ENCODE results near the gene SNX27.

The SNX27 gene

DNA sequence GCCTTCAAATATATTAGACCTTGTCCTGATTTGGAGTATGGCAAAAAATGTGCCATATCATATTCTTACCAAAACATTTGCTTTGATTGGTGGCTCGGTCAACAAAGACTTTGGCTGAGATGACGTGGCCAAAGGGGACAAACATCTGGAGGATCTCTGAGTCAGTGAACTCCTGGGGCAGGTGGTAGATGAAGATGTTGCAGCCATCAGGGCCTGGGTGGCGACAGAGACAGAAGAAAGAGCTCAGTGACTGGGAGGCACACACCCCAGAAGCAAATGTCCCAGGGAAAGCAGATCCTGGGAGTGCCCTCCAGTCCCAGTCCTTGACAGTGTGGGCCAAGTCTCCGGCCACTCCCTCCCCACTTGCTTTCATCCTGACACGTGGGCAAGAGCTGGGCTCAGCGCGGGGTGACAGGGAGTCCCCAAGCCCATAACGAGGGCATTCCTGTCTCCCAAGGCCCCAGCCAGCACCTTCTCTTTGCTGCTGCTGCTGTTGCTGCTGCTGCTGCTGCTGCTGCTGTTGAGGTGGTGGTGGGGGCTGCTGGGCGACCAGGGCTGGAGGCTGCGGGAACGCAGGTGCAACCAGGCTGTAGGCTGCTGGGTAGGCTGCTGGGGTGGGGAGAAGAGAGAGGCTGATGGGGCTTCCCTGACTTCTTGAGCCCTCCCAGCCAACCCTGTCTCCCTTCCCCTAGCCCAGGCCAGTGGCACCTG lies 94.1 kb downstream of the SNX27 start:
- Histone ChIP-seq H3K4me3 (ENCODE audit: low read depth in 1 of 2, low read length in 2 of 2) (no peak overlapping the region), H3K9me3 (ENCODE audit: control insufficient read depth in 1 of 2, low read length in 2 of 2) (no peaks in the 10 kb centered on the region), H3K36me3 (ENCODE audit: control insufficient read depth in 1 of 2, insufficient read depth in 2 of 2, low read length in 2 of 2) (peaks cover 3 to 13% of the 10 kb centered on the region in 2 donors), H3K27me3 (ENCODE audit: low read depth, low read length) (no peaks in the 10 kb centered on the region), H3K27ac (ENCODE audit: low read length) (no peak overlapping the region), H3K4me1 (ENCODE audit: control insufficient read depth in 1 of 2, insufficient read depth in 2 of 2, low read length in 2 of 2) (peaks cover 3 to 4% of the 10 kb centered on the region in 2 donors)

DNA sequence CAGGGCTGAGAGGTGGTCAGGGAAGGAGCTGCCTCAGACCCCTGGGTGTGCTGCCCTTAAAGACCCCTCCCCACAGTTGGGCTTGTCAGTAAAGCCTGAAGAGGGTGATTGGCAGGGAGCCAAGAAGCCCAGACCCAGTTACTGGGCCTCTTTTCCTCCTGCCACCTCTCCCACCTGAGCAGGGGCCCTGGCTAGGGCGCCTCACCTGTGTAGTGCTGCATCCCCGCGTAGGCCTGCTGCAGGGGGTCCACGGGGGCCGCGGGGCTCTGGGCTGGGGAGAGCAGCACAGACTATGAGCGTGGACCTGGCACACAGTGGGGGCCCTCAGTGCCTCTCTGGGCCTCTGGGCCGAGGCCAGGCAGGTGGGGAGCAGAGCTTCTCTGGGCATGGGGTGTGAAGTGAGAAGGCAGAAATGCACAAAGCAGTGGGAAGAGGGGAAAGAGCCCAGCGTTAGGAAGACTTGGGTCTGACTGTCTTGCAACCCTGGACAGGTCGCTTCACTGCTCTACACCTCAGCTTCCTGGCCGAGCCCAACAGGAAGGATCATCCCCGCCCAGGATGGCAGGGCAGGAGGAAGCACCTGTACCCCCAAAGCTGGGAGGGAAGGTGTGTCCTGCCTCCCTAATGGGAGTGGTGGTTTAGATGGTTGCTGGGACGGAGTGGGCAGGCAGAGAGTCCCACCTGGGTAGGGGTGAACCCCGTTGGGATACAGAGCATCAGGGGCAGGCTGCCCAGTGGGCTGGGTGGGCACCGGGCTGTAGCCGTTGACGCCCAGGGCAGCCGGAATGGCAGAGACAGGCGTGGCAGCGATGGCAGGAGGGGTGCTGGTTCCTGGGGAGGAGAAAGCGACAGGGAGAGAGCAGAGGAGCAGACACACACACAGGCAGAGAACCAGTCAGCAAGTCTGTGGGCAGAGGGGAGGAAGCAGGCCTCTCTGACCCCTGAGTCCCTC lies 94.9 kb downstream of the SNX27 start:
- Histone ChIP-seq H3K27me3 (ENCODE audit: low read depth, low read length) (no peaks in the 10 kb centered on the region), H3K36me3 (ENCODE audit: control insufficient read depth in 1 of 2, insufficient read depth in 2 of 2, low read length in 2 of 2) (peaks cover 0 to 5% of the 10 kb centered on the region in 2 donors), H3K4me1 (ENCODE audit: control insufficient read depth in 1 of 2, insufficient read depth in 2 of 2, low read length in 2 of 2) (peaks cover 3 to 4% of the 10 kb centered on the region in 2 donors)

DNA sequence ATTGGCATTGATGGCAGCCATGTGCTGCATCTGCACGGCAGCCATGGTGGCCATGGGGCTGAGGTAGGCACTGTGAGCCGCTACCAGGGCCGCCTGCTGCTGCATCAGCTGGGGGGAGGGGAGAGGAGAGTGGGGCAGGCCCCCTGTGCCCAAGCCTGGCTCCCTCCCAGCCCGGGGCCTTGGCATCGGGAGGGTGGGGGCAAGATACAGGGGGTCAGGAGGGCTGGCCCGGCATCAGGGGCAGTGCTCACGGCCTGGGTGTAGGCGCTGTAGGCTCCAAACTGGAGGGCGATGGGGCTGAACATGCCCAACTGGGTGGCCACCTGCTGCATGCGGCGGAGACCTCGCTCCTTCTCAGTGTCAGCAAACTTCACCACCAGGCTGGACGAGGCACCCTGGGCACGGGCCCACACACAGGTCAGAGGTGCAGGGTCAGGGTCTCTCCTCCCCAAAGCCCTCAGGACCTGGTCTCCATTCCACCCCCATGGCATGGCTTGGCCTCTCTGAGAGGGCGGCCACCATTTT lies 95.8 kb downstream of the SNX27 start:
- H3K27ac ChIP-seq (ENCODE audit: low read length), result no peak overlapping the region
- no peaks in the 10 kb centered on the region for H3K36me3 ChIP-seq (ENCODE audit: control insufficient read depth in 1 of 2, insufficient read depth in 2 of 2, low read length in 2 of 2)
- no peak overlapping the region for H3K4me3 ChIP-seq (ENCODE audit: low read depth in 1 of 2, low read length in 2 of 2)
- H3K9me3 ChIP-seq (ENCODE audit: control insufficient read depth in 1 of 2, low read length in 2 of 2), result no peaks in the 10 kb centered on the region
- H3K4me1 ChIP-seq (ENCODE audit: control insufficient read depth in 1 of 2, insufficient read depth in 2 of 2, low read length in 2 of 2), result peaks cover 3 to 4% of the 10 kb centered on the region in 2 donors
- no peaks in the 10 kb centered on the region for H3K27me3 ChIP-seq (ENCODE audit: low read depth, low read length)

More for the DNA sequence above, 94.9 kb downstream of the SNX27 start:
- Histone ChIP-seq H3K27ac (ENCODE audit: low read length) (no peak overlapping the region), H3K4me3 (ENCODE audit: low read depth in 1 of 2, low read length in 2 of 2) (no peak overlapping the region), H3K9me3 (ENCODE audit: control insufficient read depth in 1 of 2, low read length in 2 of 2) (no peaks in the 10 kb centered on the region)

DNA sequence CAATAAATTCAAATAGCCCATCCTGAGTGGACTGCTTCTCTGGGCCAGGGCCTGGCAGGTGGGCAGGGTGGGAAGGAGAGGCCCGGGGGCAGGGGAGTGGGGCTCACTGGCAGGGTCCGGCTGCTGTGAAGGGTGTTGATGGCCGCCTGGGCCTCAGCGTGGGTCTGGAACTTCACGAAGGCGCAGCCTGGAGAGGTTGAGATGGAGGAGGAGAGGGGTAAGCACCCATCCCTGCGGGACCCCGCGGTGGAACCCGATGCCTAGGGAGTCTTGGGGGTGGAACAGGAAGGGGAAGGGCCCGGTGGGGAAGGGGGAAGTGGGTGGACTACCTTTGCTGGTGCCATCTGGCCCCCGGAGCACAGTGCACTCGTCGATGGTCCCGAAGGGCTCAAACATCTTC lies 97.0 kb downstream of the SNX27 start:
- peaks cover 0 to 3% of the 10 kb centered on the region in 2 donors for H3K4me1 ChIP-seq (ENCODE audit: control insufficient read depth in 1 of 2, insufficient read depth in 2 of 2, low read length in 2 of 2)
- H3K27ac ChIP-seq (ENCODE audit: low read length), result no peak overlapping the region
- no peaks in the 10 kb centered on the region for H3K36me3 ChIP-seq (ENCODE audit: control insufficient read depth in 1 of 2, insufficient read depth in 2 of 2, low read length in 2 of 2)
- H3K4me3 ChIP-seq (ENCODE audit: low read depth in 1 of 2, low read length in 2 of 2), result no peak overlapping the region
- H3K27me3 ChIP-seq (ENCODE audit: low read depth, low read length), result no peaks in the 10 kb centered on the region
- H3K9me3 ChIP-seq (ENCODE audit: control insufficient read depth in 1 of 2, low read length in 2 of 2), result no peaks in the 10 kb centered on the region

DNA sequence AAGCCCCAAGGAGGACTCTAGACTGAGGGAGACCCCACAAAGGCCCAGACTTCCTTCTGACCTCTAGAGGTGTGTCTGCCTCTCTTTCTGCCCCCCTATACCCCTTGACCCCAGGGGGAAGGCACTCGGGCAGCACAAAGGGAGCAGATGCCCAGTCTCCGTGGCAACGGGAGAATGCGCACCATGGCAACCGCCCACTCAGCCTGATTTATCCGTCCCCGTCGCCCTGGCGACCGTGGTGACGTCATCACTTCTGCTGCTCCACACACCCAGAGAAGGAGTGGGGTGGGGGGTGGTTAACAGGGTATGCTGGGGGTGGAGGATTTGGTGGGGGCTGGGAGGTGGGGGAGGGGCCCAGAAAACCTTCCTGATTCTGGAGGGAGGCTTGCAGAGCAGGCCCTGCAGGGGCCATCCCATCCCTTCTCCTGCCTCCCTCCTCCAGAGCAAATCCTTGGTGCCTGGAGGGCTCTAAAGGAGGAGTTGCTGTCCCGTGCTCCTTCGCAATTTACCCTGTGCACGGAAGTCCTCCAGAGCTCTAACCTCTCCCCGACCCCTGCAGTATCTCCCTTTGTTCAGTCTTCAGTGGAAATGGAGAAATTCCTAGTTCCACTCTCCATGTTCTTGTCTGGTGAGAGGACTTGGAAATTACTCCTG lies 98.5 kb downstream of the SNX27 start:
- H3K9me3 ChIP-seq (ENCODE audit: control insufficient read depth in 1 of 2, low read length in 2 of 2), result no peaks in the 10 kb centered on the region
- H3K27me3 ChIP-seq (ENCODE audit: low read depth, low read length), result peaks cover under 1% of the 10 kb centered on the region
- no peaks in the 10 kb centered on the region for H3K36me3 ChIP-seq (ENCODE audit: control insufficient read depth in 1 of 2, insufficient read depth in 2 of 2, low read length in 2 of 2)
- peaks cover 0 to 3% of the 10 kb centered on the region in 2 donors for H3K4me1 ChIP-seq (ENCODE audit: control insufficient read depth in 1 of 2, insufficient read depth in 2 of 2, low read length in 2 of 2)
- no peak overlapping the region for H3K27ac ChIP-seq (ENCODE audit: low read length)
- no peak overlapping the region for H3K4me3 ChIP-seq (ENCODE audit: low read depth in 1 of 2, low read length in 2 of 2)

DNA sequence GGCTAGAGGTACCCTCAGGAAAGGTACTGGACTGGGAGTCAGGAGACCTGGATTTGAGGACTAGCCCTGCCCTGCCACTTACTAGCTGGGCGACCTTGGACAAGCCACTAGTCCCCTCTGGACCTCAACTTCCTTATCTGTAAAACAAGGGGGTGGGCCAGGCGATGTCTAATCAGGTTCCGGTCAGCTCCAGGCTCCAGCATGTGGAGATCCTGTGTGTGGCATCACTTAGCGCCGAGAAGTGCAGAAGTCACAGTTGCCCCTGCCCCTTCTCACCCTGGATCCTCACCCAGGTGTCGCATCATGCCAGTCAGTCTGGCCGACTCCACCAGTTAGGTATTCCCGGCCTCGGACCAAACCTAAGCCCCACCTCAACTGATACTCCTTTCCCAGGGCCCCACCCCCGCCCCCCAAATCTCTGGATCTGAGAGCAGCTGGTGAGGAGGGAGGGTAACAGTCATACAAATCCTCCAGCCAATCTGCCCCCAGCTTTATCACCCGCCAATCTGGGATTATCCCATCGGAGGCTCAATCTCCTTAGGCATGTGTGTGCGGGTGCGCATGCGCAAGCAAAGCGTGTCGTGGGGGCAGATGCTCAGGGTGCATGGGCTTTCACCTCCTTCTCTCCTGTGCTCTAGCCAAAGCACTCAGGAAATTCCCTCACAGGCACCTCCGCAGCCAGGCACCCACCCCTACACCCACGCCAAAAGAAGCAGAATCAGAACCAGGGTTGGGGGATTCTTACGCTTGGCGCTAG lies 99.4 kb downstream of the SNX27 start:
- H3K4me1 ChIP-seq (ENCODE audit: control insufficient read depth in 1 of 2, insufficient read depth in 2 of 2, low read length in 2 of 2), result no peaks in the 10 kb centered on the region
- H3K27me3 ChIP-seq (ENCODE audit: low read depth, low read length), result peaks cover 7% of the 10 kb centered on the region
- no peaks in the 10 kb centered on the region for H3K36me3 ChIP-seq (ENCODE audit: control insufficient read depth in 1 of 2, insufficient read depth in 2 of 2, low read length in 2 of 2)
- H3K4me3 ChIP-seq (ENCODE audit: low read depth in 1 of 2, low read length in 2 of 2), result no peak overlapping the region
- H3K9me3 ChIP-seq (ENCODE audit: control insufficient read depth in 1 of 2, low read length in 2 of 2), result no peaks in the 10 kb centered on the region
- H3K27ac ChIP-seq (ENCODE audit: low read length), result no peak overlapping the region

DNA sequence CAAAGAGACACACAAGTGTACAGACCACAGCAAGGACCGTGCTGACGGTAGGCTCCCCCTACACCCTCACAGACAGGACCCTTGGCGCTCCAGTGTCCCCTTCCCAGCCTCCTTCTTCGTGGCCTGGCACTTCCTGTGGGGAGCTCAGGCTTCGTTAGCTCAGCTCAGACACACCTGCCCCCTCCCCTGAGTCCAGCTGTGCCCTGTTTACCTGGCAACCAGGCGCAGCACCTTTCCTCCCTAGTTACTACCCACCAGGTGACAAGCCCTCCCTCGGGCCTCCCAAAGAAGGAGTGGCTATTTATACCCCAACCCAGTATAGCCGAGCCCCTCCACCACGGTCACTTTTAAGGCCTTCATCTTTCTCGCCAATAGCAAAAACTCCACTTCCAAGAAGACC lies 100.1 kb downstream of the SNX27 start:
- Histone ChIP-seq H3K9me3 (ENCODE audit: control insufficient read depth in 1 of 2, low read length in 2 of 2) (no peaks in the 10 kb centered on the region), H3K36me3 (ENCODE audit: control insufficient read depth in 1 of 2, insufficient read depth in 2 of 2, low read length in 2 of 2) (no peaks in the 10 kb centered on the region), H3K4me1 (ENCODE audit: control insufficient read depth in 1 of 2, insufficient read depth in 2 of 2, low read length in 2 of 2) (peaks cover 0 to 5% of the 10 kb centered on the region in 2 donors), H3K4me3 (ENCODE audit: low read depth in 1 of 2, low read length in 2 of 2) (no peak overlapping the region), H3K27ac (ENCODE audit: low read length) (no peak overlapping the region), H3K27me3 (ENCODE audit: low read depth, low read length) (peaks cover 11% of the 10 kb centered on the region)

DNA sequence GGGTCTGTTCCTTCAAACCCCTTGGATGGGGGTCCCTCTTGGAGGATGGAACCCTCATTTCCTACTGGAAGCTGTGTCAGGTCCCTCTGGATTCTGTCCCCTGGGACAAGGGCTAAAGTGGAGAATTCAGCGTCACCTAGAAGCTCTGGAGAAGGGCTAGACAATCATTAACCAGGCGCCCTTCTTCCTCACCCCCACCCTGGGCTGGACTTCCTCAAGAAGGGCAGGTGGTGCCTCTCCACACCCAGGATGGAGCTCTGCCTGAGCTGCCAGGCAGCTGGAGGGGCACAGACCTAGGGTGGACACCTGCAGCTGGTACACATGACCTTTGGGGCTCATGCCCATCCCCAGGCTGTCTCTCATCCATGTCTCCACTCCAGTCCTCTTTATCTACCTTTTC lies 101.2 kb downstream of the SNX27 start:
- no peaks in the 10 kb centered on the region for H3K9me3 ChIP-seq (ENCODE audit: control insufficient read depth in 1 of 2, low read length in 2 of 2)
- H3K36me3 ChIP-seq (ENCODE audit: control insufficient read depth in 1 of 2, insufficient read depth in 2 of 2, low read length in 2 of 2), result no peaks in the 10 kb centered on the region
- H3K27ac ChIP-seq (ENCODE audit: low read length), result no peak overlapping the region
- peaks cover 8 to 16% of the 10 kb centered on the region in 2 donors for H3K4me1 ChIP-seq (ENCODE audit: control insufficient read depth in 1 of 2, insufficient read depth in 2 of 2, low read length in 2 of 2)
- peaks cover 18% of the 10 kb centered on the region for H3K27me3 ChIP-seq (ENCODE audit: low read depth, low read length)
- no peak overlapping the region for H3K4me3 ChIP-seq (ENCODE audit: low read depth in 1 of 2, low read length in 2 of 2)

DNA sequence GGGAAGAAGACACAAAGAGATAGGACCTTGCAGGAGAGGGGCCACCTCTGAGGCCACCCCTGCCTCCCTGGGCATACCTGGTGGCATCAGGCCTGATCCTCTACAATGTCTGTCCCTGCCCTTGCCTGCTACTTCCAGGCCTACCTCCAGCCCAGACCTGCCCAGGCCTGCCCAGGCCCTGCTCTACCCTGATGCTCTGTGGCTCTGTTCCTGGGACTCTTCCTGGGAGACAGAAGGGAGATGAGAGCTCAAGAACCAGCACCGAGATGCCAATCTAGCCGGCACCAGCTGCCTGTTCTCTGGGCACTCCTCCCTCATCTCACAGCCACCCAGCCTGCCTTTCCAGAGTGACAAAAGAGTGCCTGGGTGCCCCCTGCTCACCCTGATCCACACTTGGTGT lies 102.0 kb downstream of the SNX27 start:
- Histone ChIP-seq H3K27ac (ENCODE audit: low read length) (no peak overlapping the region), H3K4me3 (ENCODE audit: low read depth in 1 of 2, low read length in 2 of 2) (no peak overlapping the region), H3K4me1 (ENCODE audit: control insufficient read depth in 1 of 2, insufficient read depth in 2 of 2, low read length in 2 of 2) (peaks cover 8 to 24% of the 10 kb centered on the region in 2 donors), H3K9me3 (ENCODE audit: control insufficient read depth in 1 of 2, low read length in 2 of 2) (no peaks in the 10 kb centered on the region), H3K36me3 (ENCODE audit: control insufficient read depth in 1 of 2, insufficient read depth in 2 of 2, low read length in 2 of 2) (no peaks in the 10 kb centered on the region), H3K27me3 (ENCODE audit: low read depth, low read length) (peaks cover 18% of the 10 kb centered on the region)

DNA sequence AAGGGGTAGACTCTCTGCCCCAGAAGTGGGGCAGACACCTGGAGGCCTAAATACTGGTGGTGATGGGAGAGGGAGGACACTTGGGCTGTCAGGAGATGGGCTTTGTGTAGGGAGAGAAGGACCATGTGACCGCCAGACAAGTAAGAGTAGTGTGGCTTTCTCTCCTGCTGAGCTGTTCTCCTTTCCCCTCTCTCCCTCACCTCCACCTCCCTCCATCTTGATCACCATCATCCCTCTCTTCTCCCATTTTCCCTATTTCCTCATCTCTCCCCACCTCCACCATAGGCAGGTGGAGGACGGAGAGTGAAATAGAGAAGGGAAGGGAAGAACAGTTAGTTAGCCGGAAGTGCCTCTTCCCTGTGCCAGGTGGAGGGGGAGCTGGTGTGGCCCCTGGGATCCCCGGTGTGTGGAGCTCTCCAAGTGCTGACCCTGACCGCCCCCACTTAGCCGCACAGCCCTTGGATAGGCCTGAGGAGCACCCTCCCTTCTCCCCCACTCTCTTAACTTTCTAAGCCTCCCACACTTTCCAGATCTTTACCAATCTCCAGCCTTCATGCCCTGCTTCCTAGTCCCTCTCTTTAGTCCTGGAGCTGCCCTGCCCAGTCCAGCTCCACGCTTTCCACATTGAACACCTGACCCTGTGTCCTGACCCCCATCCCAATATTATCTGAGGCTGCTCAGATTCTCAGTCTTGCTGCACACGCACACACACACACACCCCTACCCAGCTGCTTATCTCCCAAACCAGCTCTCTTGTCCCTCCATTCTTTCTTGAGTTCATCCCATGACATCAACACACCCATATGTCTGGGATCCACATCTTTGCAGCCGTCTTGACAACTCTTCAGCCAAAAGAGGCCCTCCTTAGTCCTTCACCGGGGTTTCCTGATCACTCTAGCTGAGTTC lies 103.2 kb downstream of the SNX27 start:
- Histone ChIP-seq H3K9me3 (ENCODE audit: control insufficient read depth in 1 of 2, low read length in 2 of 2) (no peaks in the 10 kb centered on the region), H3K27ac (ENCODE audit: low read length) (no peak overlapping the region), H3K4me1 (ENCODE audit: control insufficient read depth in 1 of 2, insufficient read depth in 2 of 2, low read length in 2 of 2) (peaks cover 9 to 25% of the 10 kb centered on the region in 2 donors), H3K27me3 (ENCODE audit: low read depth, low read length) (peaks cover 18% of the 10 kb centered on the region), H3K4me3 (ENCODE audit: low read depth in 1 of 2, low read length in 2 of 2) (no peak overlapping the region), H3K36me3 (ENCODE audit: control insufficient read depth in 1 of 2, insufficient read depth in 2 of 2, low read length in 2 of 2) (no peaks in the 10 kb centered on the region)
